Fibroblast of skin of right biceps (primary cell): Measurements from ENCODE around the gene SIT1.

ENCODE experiments used
- DNase-seq: peaks from one replicate; pipeline ENCODE4 v3.0.0-alpha.2; 2013

SIT1 gene

DNA sequence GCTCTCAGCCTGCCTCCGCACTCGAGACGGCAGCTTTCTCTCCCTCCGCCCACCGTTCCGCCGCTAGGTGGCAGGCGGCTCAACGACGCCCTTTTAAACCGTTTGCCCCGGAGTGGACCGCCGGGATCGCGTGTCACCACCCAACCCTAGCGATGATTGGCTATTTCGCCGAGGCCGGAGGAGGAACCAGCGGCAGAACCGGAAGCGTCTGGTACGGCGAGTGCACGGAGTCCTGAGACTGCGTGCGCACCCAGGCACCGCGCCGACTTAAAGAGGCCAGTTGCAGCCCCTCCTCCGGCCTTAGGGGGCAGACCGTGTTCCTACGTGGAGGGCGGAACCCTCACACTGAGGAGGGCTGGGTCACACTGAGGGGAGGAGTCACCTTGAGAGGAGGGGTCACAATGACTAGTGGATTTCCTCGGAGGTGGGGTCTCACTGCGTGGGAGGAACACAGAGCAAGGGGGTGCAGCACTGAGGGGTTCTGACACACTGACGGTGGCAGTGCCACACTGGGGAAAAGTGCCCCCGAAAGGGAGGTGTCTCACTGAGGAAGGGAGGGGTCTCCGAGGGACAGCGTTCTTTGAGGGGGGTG lies 46.6 kb downstream of the SIT1 start:
- DNase-seq, result peak; percentile 100

DNA sequence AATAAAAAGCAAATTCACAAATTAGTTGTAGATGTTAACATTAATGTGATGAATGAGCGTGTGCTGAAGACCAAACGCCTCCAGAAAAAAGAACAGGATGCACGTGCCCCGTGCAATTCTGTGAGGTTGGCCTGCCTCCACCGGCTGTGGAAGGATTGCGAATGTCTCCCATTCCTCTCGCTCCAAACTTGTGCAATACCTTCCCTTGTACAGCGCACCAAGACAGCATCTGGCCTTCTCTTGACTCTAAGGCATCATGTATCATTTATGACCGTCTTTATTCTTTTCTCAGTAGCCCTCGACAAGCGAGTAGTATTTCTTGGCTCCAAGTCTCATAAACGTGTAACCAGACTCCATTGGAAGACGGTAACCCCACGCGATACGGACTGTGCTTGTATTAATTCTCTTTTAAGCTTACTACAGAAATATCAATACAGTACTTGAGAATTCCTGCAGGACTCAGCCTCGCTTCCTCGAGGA lies 47.2 kb downstream of the SIT1 start:
- DNase-seq, result peak; percentile 78

DNA sequence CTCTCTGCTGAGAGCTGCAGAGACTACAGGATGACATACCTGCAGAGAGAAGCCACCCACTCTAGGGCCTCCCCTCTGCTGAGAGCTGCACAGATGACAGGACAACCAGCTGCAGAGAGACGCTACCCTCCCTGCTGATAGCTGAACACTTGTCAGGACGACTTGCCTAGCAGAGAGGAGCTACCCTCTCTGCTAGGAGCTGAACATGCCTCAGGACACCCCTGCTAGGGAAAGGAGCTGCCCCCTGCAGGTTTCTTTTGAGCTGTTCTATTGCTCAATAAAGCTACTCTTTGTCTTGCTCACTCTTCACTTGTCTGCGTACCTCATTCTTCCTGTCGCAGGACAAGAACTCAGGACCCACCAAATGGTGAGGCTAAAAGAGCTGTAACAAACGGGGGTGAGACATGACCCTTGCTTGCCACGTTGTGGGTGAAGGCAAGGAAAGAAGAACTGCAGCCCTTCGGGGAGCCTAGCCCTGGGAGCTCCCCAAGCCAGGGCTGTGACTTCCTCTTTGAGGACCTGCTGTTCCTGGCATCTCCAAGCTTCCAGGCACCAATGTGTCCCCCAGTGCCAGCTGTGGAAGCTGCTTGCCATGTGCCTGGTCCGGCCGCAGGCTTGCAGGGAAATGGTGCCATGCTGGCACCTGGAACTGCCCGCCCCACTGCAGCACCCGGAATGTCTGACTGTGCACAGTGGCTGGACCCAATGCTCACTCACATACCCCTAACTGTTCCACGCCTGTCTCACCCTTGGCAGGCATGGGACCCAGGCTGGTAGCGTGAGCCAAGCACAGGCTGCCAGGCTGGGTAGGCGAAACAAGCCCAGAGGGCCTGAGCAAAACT lies 50.7 kb downstream of the SIT1 start:
- no peak for DNase-seq
